GM19099 (cell line): ENCODE results near the gene MOCS3.

Experiments used
- POLR2A ChIP-seq: IDR thresholded peaks from 3 replicates; pipeline ENCODE4 v1.6.1; 2011; ENCODE audit warnings: low read depth; ENCODE audit not compliant: insufficient read length; ENCODE audit errors: extremely low read depth

Gene MOCS3

GRCh38 chr20:50929299-50930138 lies 29.1 kb upstream of the MOCS3 start:
- TF ChIP-seq POLR2A, result no peak

- no peak for TF ChIP-seq POLR2A
Measured at GRCh38 chr20:50930139-50930975, 28.3 kb upstream of the MOCS3 start.

- TF ChIP-seq POLR2A, result peak; percentile 52
Measured at GRCh38 chr20:50930976-50931305, 27.7 kb upstream of the MOCS3 start.

- peak; percentile 87 for TF ChIP-seq POLR2A
Measured at GRCh38 chr20:50931306-50932015, 27.2 kb upstream of the MOCS3 start, which contains the start of gene ADNP. TSS of gene ADNP (minus strand) at chr20:50931437. CDS start at chr20:50903996, 27,441 bp downstream.

DNA sequence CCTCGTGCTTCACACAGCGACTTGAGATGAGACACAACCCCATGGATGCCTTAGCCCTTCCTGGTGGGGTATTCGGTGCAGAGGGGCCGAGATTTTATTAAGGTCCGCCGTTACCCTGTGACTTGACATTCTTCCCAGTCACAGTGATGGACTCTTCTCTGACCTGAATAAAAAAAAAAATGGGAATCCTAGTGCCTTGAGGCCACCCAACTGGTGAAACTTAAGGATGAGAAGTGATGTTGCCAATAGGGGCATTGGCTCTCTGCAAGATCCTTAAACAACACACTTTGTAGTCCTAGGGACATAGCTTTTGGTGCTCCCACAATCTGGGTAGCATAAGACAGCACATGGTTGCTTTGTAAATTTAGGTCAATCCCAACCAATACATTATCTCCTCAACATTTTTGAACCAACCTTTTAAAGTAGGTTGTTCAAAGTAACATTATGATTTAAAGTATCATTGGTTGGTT lies 26.6 kb upstream of the MOCS3 start:
- TF ChIP-seq POLR2A, result no peak

GRCh38 chr20:50932691-50933280 lies 25.8 kb upstream of the MOCS3 start:
- no peak for TF ChIP-seq POLR2A

DNA sequence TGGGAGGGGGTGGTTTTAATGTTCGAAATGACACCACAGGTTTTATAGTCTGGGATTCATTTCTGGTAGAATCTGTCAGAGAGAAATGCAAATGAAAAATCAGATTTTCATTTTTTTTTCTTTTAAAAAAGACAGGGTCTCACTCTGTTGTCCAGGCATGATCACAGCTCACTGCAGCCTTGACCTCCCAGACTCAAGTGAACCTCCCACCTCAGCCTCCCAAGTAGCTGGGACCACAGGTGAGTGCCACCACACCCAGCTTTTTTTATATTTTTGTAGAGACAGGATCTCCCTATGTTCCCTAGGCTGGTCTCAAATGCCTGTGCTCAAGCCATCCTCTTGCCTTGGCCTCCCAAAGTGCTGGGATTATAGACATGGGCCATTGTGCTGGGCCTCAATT lies 25.0 kb upstream of the MOCS3 start:
- TF ChIP-seq POLR2A, result no peak

DNA sequence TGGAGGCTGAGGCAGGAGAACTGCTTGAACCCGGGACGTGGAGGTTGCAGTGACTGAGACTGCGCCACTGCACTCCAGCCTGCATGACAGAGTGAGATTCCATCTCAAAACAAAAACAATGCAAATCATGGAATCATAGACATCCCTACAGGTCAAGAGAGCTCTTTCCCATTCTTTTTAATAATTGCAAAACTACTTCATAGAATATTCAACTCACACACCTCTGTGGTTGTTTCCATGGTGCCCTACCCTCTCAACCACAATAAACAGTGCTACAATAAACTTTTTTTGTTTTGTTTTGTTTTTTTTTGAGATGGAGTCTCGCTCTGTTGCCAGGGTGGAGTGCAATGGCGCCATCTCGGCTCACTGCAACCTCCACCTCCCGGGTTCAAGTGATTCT lies 15.5 kb upstream of the MOCS3 start:
- no peak for TF ChIP-seq POLR2A

GRCh38 chr20:50948132-50948785 lies 10.4 kb upstream of the MOCS3 start:
- no peak for TF ChIP-seq POLR2A

- no peak for TF ChIP-seq POLR2A
Measured at GRCh38 chr20:50953196-50953595, 5.4 kb upstream of the MOCS3 start.

GRCh38 chr20:50953821-50954220 lies 4.8 kb upstream of the MOCS3 start:
- TF ChIP-seq POLR2A, result no peak

DNA sequence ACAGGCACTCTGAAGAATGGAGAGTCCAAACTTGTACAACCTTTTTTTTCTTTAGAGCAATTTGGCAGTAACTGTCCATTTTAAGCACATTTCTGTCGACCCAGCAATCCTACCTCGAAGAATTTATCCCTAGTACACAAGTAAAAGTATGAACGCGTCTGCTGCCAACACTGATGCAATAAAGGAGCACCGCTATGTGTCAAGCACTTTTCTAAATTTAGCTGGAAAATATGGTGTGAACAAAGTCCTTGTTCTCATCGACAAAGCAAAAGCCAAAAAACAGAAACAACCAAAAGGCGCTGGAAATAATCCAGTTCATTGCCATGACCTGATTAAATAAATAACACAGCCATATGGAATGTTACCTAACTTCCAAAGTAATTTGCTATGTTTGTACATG lies 1.3 kb upstream of the MOCS3 start:
- no peak for TF ChIP-seq POLR2A

DNA sequence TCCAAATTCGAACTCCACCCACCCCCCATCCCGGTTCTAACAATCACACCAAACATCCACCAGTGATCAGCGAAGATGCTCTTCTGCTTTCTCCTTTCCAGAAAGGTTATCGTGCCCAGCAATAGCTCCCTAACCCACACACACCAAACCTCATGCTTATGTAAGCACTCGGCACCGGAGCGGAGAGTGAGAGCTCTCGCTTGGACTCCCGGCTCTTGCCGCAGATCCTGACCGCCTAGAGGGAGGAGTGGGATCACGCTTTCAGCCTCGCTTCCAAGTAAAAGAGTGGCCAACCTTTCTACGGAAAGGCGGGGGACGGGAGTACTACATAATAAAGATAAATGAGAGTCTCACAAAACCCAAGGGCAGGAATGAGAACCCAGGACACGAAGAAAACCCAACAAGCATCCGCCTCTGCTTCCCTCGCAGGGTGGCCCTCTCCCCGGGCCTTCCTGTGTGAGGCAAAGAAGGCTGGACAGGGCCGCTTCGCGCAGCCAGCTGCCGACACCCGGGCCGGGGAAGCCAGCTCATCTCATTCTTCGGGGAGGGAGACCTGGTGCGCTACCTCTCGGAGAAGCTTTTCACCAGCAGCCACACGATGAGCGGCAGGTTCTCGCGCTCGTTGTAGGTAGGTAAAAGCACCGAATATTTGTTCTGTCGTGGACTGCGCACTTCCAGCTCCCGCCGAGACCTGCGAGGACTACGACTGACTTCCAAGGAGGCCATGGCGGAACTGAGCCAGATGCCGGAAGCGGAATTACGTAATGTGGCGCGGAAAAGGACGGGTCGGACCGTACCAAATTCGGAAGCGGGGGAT lies 612 bp upstream of the MOCS3 start, which contains the start of gene DPM1:
TSS of gene DPM1 (minus strand) at position 735 of the 817 bp plus-strand sequence. CDS start at position 726, 9 bp downstream.
- TF ChIP-seq POLR2A, result peak; percentile 97
